Measurements from ENCODE around the gene RARA. TPM values are rescaled to one million over a fixed set of nuclear protein-coding genes. Genes with fewer than 3 reads are reported as not detected.

RARA gene
- total RNA-seq, 1 experiment from 2014 or later: 35.1 TPM

DNA sequence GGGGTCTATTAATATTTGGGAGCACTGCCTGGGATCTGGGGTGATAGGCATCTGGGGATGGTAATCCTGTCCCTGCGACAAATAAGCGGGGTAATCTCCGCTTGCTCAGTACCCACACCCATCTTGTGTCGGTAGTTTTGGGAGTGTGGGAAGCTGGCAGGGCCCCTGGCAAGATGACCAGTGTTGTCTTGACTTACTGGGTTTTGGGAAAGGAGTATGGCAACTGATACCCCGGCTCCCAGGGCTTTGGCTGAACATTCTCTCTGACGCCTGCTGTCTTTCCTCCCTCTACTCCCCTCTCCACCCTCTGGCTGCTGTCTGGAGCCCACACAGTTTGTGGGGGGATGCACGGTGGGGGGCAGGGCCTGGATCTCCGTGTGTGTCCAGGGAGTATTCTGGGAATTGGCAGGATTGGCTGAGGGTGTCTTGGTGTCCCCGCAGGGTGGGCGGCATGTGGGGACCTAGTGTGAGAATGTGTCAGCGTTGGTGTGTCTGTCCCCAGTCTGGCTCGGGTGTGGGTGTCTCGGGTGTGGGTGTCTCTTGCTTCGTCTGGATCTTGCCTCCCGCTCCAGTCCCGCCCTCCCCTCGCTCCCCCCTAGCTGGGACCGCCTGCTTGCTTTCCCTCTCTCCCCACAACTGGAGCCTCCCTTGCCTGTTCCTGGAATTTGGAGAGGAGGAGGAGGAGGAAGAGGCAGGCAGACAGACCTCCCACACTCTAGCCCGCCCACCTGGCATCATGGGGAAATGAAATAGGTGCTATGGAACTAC is 12.0 kb downstream of the RARA start (continued):
- TF ChIP-seq, protein P1, sequence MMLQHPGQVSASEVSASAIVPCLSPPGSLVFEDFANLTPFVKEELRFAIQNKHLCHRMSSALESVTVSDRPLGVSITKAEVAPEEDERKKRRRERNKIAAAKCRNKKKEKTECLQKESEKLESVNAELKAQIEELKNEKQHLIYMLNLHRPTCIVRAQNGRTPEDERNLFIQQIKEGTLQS (IDR thresholded peaks at IDR 0.05): no peak
- TF ChIP-seq ELF1 (IDR thresholded peaks at IDR 0.05; ENCODE audit: borderline replicate concordance, low read depth): no peak
- TF ChIP-seq, protein P2, sequence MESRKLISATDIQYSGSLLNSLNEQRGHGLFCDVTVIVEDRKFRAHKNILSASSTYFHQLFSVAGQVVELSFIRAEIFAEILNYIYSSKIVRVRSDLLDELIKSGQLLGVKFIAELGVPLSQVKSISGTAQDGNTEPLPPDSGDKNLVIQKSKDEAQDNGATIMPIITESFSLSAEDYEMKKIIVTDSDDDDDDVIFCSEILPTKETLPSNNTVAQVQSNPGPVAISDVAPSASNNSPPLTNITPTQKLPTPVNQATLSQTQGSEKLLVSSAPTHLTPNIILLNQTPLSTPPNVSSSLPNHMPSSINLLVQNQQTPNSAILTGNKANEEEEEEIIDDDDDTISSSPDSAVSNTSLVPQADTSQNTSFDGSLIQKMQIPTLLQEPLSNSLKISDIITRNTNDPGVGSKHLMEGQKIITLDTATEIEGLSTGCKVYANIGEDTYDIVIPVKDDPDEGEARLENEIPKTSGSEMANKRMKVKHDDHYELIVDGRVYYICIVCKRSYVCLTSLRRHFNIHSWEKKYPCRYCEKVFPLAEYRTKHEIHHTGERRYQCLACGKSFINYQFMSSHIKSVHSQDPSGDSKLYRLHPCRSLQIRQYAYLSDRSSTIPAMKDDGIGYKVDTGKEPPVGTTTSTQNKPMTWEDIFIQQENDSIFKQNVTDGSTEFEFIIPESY (IDR thresholded peaks at IDR 0.05; ENCODE audit: extremely low read depth, insufficient replicate concordance, low read length): no peak
- TF ChIP-seq FOSL1 (IDR thresholded peaks at IDR 0.05; ENCODE audit: low read depth): no peak
- no peak for TF ChIP-seq ZFX (IDR thresholded peaks at IDR 0.05)
- no peak for TF ChIP-seq TCF7L2 (IDR thresholded peaks at IDR 0.05; ENCODE audit: borderline replicate concordance, extremely low read depth, insufficient read depth, insufficient read length)
- TF ChIP-seq RAD21 (IDR thresholded peaks at IDR 0.05; ENCODE audit: low read depth): no peak

DNA sequence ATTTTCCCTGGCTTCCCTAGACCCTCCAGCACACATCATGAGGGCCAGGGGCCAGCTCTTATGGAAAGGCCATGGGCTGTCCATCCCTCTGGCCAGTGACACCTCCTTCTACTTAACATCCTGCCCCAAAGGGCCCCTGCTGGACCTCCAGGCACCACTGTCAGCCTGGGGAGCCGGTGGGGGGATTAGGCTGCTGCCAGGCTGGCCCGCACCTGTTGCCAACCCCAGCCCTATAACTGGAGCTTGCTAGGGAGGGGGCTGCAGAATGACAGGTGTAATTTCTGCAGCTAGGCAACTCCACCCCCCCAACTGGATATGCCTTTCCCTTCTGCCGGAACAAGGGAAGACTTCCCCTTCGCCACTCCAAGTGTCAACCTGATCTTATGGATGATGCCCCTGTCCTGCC is 12.5 kb downstream of the RARA start:
- Histone ChIP-seq H3K27me3 (ENCODE audit: insufficient read depth, low read length) (no peaks in the 10 kb centered on the region), H3K9me2 (ENCODE audit: insufficient read depth) (no peaks in the 10 kb centered on the region), H3K9ac (ENCODE audit: low read length) (peak overlapping the region; percentile 66), H3K79me2 (ENCODE audit: insufficient read depth, low read length) (peaks cover 82% of the 10 kb centered on the region), H2AFZ (ENCODE audit: low read depth, low read length, poor library complexity, severe bottlenecking) (no peak overlapping the region), H3K4me2 (ENCODE audit: low read length) (peak overlapping the region; percentile 95), H3K4me3 (replicated peaks in 1 of 2; ENCODE audit: low read depth in 1 of 2, low read length in 2 of 2) (peak overlapping the region; percentile 46 to 56), H3K9me3 (ENCODE audit: control insufficient read depth in 1 of 2, insufficient read depth in 1 of 2, low read depth in 1 of 2, low read length in 2 of 2) (no peaks in the 10 kb centered on the region), H4K20me1 (ENCODE audit: insufficient read depth) (no peaks in the 10 kb centered on the region), H3K4me1 (ENCODE audit: control insufficient read depth in 1 of 2, insufficient read depth in 2 of 2, low read length in 2 of 2) (peaks cover 45 to 68% of the 10 kb centered on the region in 2 experiments), H3K27ac (ENCODE audit: low read depth, low read length) (peak overlapping the region; percentile 60; the same call in 1 of the 2 replicates), H3K36me3 (ENCODE audit: control insufficient read depth in 1 of 2, insufficient read depth in 2 of 2, low read length in 2 of 2) (no peaks in the 10 kb centered on the region)
- CTCF ChIA-PET: no interaction called here
- no peak for ATAC-seq
- intact Hi-C loops (cut with micrococcal nuclease): no loop called here
- BruUV-seq (replicated peaks): no TSS peak
- POLR2A ChIA-PET: no interaction called here
- RAD21 ChIA-PET (ENCODE audit: low non-redundant PET in 1 of 2, low total read pairs in 2 of 2, uncharacterized antibody in 2 of 2, unreplicated experiment in 2 of 2): no interaction called here
- DNase-seq (ENCODE audit: low read depth, low spot score): no peak
- TF ChIP-seq CBX3 (IDR thresholded peaks at IDR 0.05; ENCODE audit: low read depth) (no peak), SIN3A (IDR thresholded peaks at IDR 0.05; ENCODE audit: low read depth) (no peak), EGR1 (IDR thresholded peaks at IDR 0.05; ENCODE audit: low read depth) (no peak), ZNF274 (IDR thresholded peaks at IDR 0.05; ENCODE audit: low read depth, low read length) (no peak), EZH2 (IDR thresholded peaks at IDR 0.05) (no peak), SRF (IDR thresholded peaks at IDR 0.05; ENCODE audit: low read depth) (no peak), TCF7L2 (IDR thresholded peaks at IDR 0.05; ENCODE audit: borderline replicate concordance, extremely low read depth, insufficient read depth, insufficient read length) (no peak), POLR2A (IDR thresholded peaks at IDR 0.05; ENCODE audit: borderline replicate concordance, extremely low read depth, insufficient read depth, insufficient read length) (no peak), CEBPB (IDR thresholded peaks at IDR 0.05; ENCODE audit: low read depth) (no peak)
- TF ChIP-seq, protein P3, sequence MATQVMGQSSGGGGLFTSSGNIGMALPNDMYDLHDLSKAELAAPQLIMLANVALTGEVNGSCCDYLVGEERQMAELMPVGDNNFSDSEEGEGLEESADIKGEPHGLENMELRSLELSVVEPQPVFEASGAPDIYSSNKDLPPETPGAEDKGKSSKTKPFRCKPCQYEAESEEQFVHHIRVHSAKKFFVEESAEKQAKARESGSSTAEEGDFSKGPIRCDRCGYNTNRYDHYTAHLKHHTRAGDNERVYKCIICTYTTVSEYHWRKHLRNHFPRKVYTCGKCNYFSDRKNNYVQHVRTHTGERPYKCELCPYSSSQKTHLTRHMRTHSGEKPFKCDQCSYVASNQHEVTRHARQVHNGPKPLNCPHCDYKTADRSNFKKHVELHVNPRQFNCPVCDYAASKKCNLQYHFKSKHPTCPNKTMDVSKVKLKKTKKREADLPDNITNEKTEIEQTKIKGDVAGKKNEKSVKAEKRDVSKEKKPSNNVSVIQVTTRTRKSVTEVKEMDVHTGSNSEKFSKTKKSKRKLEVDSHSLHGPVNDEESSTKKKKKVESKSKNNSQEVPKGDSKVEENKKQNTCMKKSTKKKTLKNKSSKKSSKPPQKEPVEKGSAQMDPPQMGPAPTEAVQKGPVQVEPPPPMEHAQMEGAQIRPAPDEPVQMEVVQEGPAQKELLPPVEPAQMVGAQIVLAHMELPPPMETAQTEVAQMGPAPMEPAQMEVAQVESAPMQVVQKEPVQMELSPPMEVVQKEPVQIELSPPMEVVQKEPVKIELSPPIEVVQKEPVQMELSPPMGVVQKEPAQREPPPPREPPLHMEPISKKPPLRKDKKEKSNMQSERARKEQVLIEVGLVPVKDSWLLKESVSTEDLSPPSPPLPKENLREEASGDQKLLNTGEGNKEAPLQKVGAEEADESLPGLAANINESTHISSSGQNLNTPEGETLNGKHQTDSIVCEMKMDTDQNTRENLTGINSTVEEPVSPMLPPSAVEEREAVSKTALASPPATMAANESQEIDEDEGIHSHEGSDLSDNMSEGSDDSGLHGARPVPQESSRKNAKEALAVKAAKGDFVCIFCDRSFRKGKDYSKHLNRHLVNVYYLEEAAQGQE (IDR thresholded peaks at IDR 0.05; ENCODE audit: low read depth): no peak
- TF ChIP-seq, protein P4, sequence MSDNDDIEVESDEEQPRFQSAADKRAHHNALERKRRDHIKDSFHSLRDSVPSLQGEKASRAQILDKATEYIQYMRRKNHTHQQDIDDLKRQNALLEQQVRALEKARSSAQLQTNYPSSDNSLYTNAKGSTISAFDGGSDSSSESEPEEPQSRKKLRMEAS (IDR thresholded peaks at IDR 0.05): no peak
- TF ChIP-seq, protein P2 (IDR thresholded peaks at IDR 0.05; ENCODE audit: extremely low read depth, insufficient replicate concordance, low read length): no peak

All from HCT116 (cell line).